ENCODE measurements around the gene FRRS1L. TPM values are rescaled to one million over a fixed set of nuclear protein-coding genes. Genes with fewer than 3 reads are reported as not detected.
A peak's percentile ranks its signal among the peaks of the same experiment; 100 is the strongest.

FRRS1L gene
- total and polyA plus RNA-seq, 2 of the 13 experiments (the other 11 are each of a cell fraction or from before 2014, with no cell fraction given): 0.02 to 0.03 TPM

- Histone ChIP-seq H4K20me1 (ENCODE audit: insufficient read depth, low read length) (peaks cover 11% of the 10 kb centered on the region; the same call in 1 of the 2 replicates), H3K4me2 (ENCODE audit: low read depth, low read length) (peak overlapping the region; percentile 24; the same call in 1 of the 2 replicates), H3K4me3 (replicated peaks in 1 of 3; ENCODE audit: insufficient read depth in 1 of 3, low read depth in 2 of 3, low read length in 3 of 3) (no peak overlapping the region), H3K4me1 (ENCODE audit: insufficient read depth, low read length) (peaks cover 100% of the 10 kb centered on the region), H3K27ac (ENCODE audit: extremely low read length, insufficient read depth, low read length) (no peak overlapping the region), H3K9me3 (ENCODE audit: low read length) (no peaks in the 10 kb centered on the region), H2AFZ (ENCODE audit: low read length) (no peak overlapping the region), H3K9ac (ENCODE audit: insufficient read depth, low read depth, low read length) (no peak overlapping the region), H3K79me2 (ENCODE audit: insufficient read depth, low read length) (peaks cover 95% of the 10 kb centered on the region), H3K36me3 (replicated peaks in 1 of 2; ENCODE audit: control insufficient read depth in 1 of 2, insufficient read depth in 2 of 2, low read length in 2 of 2) (no peaks in the 10 kb centered on the region; a peak in 1 of 5 replicates), H3K27me3 (ENCODE audit: control insufficient read depth in 1 of 2, insufficient read depth in 2 of 2, low read length in 2 of 2) (no peaks in the 10 kb centered on the region)
- FAIRE-seq (no peak), ATAC-seq (no peak), DNase-seq (ENCODE audit: low spot score) (no peak)
- no peak for TF ChIP-seq ZBTB7B (CRISPR knock-in tag; IDR thresholded peaks at IDR 0.05)
- no peak for TF ChIP-seq RFXANK (CRISPR knock-in tag; IDR thresholded peaks at IDR 0.05)
- TF ChIP-seq SSRP1 (CRISPR knock-in tag; IDR thresholded peaks at IDR 0.05): no peak
- TF ChIP-seq ZNF740 (CRISPR knock-in tag; IDR thresholded peaks at IDR 0.05): no peak
- no peak for TF ChIP-seq ZNF7 (CRISPR knock-in tag; IDR thresholded peaks at IDR 0.05)
- no peak for TF ChIP-seq ZNF546 (CRISPR knock-in tag; conservative IDR thresholded peaks at IDR 0.05)
- TF ChIP-seq POLR2A (IDR thresholded peaks at IDR 0.05; ENCODE audit: insufficient read depth in 1 of 2, low read depth in 2 of 2, low read length in 2 of 2): no peak
- no peak for TF ChIP-seq FIP1L1 (IDR thresholded peaks at IDR 0.05; ENCODE audit: borderline replicate concordance, insufficient read depth, low read depth, low read length)
- BruUV-seq (replicated peaks): no TSS peak
- CTCF ChIA-PET (ENCODE audit: low intra/inter-chr PET ratio, low total read pairs): no interaction called here
- in situ Hi-C loops (cut with HindIII; ENCODE audit: extremely low pct_ligation_motif_present, low pct_unique_long_range_greater_than_20kb): no loop called here
- intact Hi-C loops (cut with micrococcal nuclease; ENCODE audit: unreplicated experiment): loop anchor here (10.0 kb wide), 2 partner anchors 78 to 212 kb away; partner anchors contain the start of gene EPB41L4B
- POLR2A ChIA-PET: no interaction called here
- 69% methylated on average over 3 of the region's 3 CpGs for WGBS (ENCODE audit: low lambda C conversion rate)
These were observed 53.8 kb downstream of the FRRS1L start for GRCh38 chr9:109113254-109113653.

DNA sequence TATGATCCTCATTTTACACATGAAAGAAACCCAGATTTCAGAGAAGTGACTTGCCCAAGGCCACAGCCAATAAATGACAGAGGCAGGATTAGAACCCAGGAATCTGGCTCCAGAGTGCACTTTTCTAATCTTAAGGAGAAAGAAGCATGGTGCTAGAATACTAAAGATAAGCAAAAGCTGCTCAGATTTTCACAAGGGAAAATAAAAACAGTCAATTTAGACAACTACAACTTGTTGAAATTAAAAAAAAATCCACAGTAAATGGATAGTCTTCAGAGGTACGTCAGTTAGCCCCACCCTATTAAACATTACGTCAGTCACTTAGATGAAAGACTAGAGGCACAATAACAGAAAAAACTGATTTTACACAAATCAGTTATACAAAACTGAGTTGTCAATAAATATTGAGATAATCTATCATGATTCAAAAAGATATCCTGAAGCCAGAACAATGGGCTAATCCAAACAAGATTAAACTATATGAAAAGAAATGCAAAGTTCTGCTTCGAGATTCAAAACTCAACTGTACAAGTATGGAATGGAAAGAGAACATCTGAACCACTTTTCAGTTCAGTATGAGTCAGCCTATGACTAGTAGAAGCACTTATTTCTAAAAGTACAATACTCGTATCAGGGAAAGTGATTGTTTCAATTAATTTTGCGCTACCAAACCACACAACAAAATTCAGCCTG is 56.6 kb downstream of the FRRS1L start:
- H3K9me3 ChIP-seq (ENCODE audit: low read length): no peaks in the 10 kb centered on the region
- ChIA-PET CTCF (ENCODE audit: low intra/inter-chr PET ratio, low total read pairs) (no interaction called here), POLR2A (interaction anchor here (0.9 to 1.0 kb wide), 2 partner anchors 9 to 14 kb away, joined by 3 to 5 read pairs; partner anchors contain the start of gene TMEM245)
- no peak overlapping the region for H2AFZ ChIP-seq (ENCODE audit: low read length)
- in situ Hi-C loops (cut with HindIII; ENCODE audit: extremely low pct_ligation_motif_present, low pct_unique_long_range_greater_than_20kb): no loop called here
- H3K4me2 ChIP-seq (ENCODE audit: low read depth, low read length): 0 out of 2 replicates have a peak overlapping the region, but pooled peaks have one; percentile 2
- H3K36me3 ChIP-seq (replicated peaks in 1 of 2; ENCODE audit: control insufficient read depth in 1 of 2, insufficient read depth in 2 of 2, low read length in 2 of 2): peaks cover 0 to 3% of the 10 kb centered on the region in 2 experiments; a peak in 1 of 5 replicates
- peaks cover 2% of the 10 kb centered on the region; the same call in 1 of the 2 replicates for H4K20me1 ChIP-seq (ENCODE audit: insufficient read depth, low read length)
- ATAC-seq (no peak), FAIRE-seq (no peak), DNase-seq (ENCODE audit: low spot score) (no peak)
- peaks cover 85% of the 10 kb centered on the region for H3K4me1 ChIP-seq (ENCODE audit: insufficient read depth, low read length)
- no peaks in the 10 kb centered on the region for H3K27me3 ChIP-seq (ENCODE audit: control insufficient read depth in 1 of 2, insufficient read depth in 2 of 2, low read length in 2 of 2)
- 86% methylated on average over 5 of the region's 5 CpGs for WGBS (ENCODE audit: low lambda C conversion rate)
- intact Hi-C loops (cut with micrococcal nuclease; ENCODE audit: unreplicated experiment): loop anchor here (10.0 kb wide), 2 partner anchors 76 to 214 kb away; partner anchors contain the start of gene EPB41L4B
- H3K4me3 ChIP-seq (replicated peaks in 1 of 3; ENCODE audit: insufficient read depth in 1 of 3, low read depth in 2 of 3, low read length in 3 of 3): no peak overlapping the region
- peaks cover 95% of the 10 kb centered on the region for H3K79me2 ChIP-seq (ENCODE audit: insufficient read depth, low read length)
- H3K27ac ChIP-seq (ENCODE audit: extremely low read length, insufficient read depth, low read length): peak overlapping the region; percentile 15
- no peak overlapping the region for H3K9ac ChIP-seq (ENCODE audit: insufficient read depth, low read depth, low read length)
- BruUV-seq (replicated peaks): no TSS peak
- TF ChIP-seq ARHGAP35 (CRISPR knock-in tag; IDR thresholded peaks at IDR 0.05; ENCODE audit: borderline replicate concordance) (no peak), ZBTB21 (CRISPR knock-in tag; IDR thresholded peaks at IDR 0.05) (no peak)

Data from HepG2 (cell line).